PC-9 (cell line): ENCODE data around the gene BLOC1S1. TPM values are rescaled to one million over a fixed set of nuclear protein-coding genes. Genes with fewer than 3 reads are reported as not detected.

Experiments
- BruUV-seq: library from RNA; stranded (reverse); fragments of 400-500 nt; replicated peaks from 2 replicates; lab custom pipeline; 2021; lab: Mats Ljungman, UMichigan
- CTCF ChIA-PET: fragments of 300-600 bp; sonication (Branson Sonifier 250); formaldehyde crosslinking; loops from one replicate; lab custom pipeline; 2022; ENCODE audit warnings: antibody characterized with exemption; lab: Charles Lee
- POLR2A ChIA-PET: fragments of 300-600 bp; sonication (Branson Sonifier 250); formaldehyde crosslinking; loops from one replicate; lab custom pipeline; 2022; ENCODE audit warnings: antibody characterized with exemption; ENCODE audit not compliant: unreplicated experiment; lab: Charles Lee
- DNase-seq, 2 experiments: peaks; one replicate each; pipeline versions ENCODE4 v3.0.0 to v3.0.0-alpha.2; 2015 to 2022; ENCODE audit warnings: mixed read lengths in 1 of 2
- H2AFZ ChIP-seq: fragments of 200-600 bp; sonication (generic); 2 replicates; pipeline ENCODE4 v1.8.1; 2017; ENCODE audit warnings: antibody characterized with exemption
- H3F3A ChIP-seq: fragments of 200-600 bp; sonication (generic); 2 replicates; pipeline ENCODE4 v1.8.1; 2017; ENCODE audit warnings: antibody characterized with exemption, mild to moderate bottlenecking, low read depth; ENCODE audit not compliant: insufficient read depth
- H3K27ac ChIP-seq: fragments of 200-600 bp; sonication (generic); 2 replicates; pipeline ENCODE4 v1.6.1; 2016; ENCODE audit warnings: mixed run types
- H3K27me3 ChIP-seq: fragments of 200-600 bp; sonication (generic); 2 replicates; pipeline ENCODE4 v1.6.1; 2016; ENCODE audit warnings: low read depth, mixed run types; ENCODE audit not compliant: insufficient read depth
- H3K36me3 ChIP-seq: fragments of 200-600 bp; sonication (generic); 2 replicates; pipeline ENCODE4 v1.6.1; 2016; ENCODE audit warnings: low read depth, mixed run types
- H3K4me1 ChIP-seq: fragments of 200-600 bp; sonication (generic); replicated peaks from 2 replicates; pipeline ENCODE4 v1.6.1; 2016; ENCODE audit warnings: mixed run types; ENCODE audit not compliant: insufficient read depth
- H3K4me2 ChIP-seq: fragments of 200-600 bp; sonication (generic); 2 replicates; pipeline ENCODE4 v1.6.1; 2017; ENCODE audit warnings: mixed run types
- H3K4me3 ChIP-seq: fragments of 200-600 bp; sonication (generic); 2 replicates; pipeline ENCODE4 v1.6.1; 2016; ENCODE audit warnings: mixed run types
- H3K79me2 ChIP-seq: fragments of 200-600 bp; sonication (generic); 2 replicates; pipeline ENCODE4 v1.6.1; 2017; ENCODE audit warnings: low read depth, mixed run types
- H3K9me2 ChIP-seq: fragments of 200-600 bp; sonication (generic); 2 replicates; pipeline ENCODE4 v1.8.1; 2017; ENCODE audit warnings: mild to moderate bottlenecking; ENCODE audit not compliant: insufficient read depth
- H3K9me3 ChIP-seq: fragments of 200-600 bp; sonication (generic); 2 replicates; pipeline ENCODE4 v1.8.1; 2016; ENCODE audit warnings: low read depth; ENCODE audit not compliant: insufficient read depth
- H4K20me1 ChIP-seq: fragments of 200-600 bp; sonication (generic); 2 replicates; pipeline ENCODE4 v1.8.1; 2017; ENCODE audit not compliant: insufficient read depth
- EZH2 ChIP-seq: fragments of 200-600 bp; sonication (generic); IDR thresholded peaks from 2 replicates; pipeline ENCODE4 v1.8.0; 2017; ENCODE audit warnings: antibody characterized with exemption, low read depth
- intact Hi-C: fragments of 100-400 bp; cut with micrococcal nuclease; formaldehyde crosslinking; loops from one replicate; pipeline ENCODE4 v1.10.0; 2022; ENCODE audit not compliant: unreplicated experiment
- total RNA-seq: library from RNA; stranded (reverse); gene quantifications from 2 replicates; pipeline ENCODE4 v1.2.3, GENCODE V29; 2021
- TF ChIP-seq, protein P1 (sequence below): fragments of 200-600 bp; sonication (generic); conservative IDR thresholded peaks from 2 replicates; pipeline ENCODE4 v1.6.1; 2017; ENCODE audit warnings: mixed run types, antibody characterized with exemption, mild to moderate bottlenecking, moderate library complexity

The BLOC1S1 gene
- total RNA-seq, 1 experiment from 2014 or later, result 81.1 TPM

DNA sequence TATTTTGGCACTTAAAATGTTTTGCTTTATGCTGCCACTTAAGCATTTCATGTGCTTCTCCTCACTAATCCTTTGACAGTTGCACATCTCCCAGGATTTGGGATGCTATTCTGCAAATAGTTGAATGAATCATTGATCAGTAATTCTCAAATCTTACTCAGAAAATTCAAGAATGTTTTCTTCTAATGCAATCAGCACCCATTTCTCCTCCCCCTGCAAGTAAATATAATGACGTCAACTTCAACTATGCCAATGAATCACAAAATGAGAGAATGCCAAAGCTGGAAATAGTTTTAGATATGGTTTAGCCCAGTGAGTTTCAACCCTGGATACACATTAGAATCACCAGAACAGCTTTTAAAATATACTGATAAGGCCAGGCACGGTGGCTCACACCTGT is 2.1 kb upstream of the BLOC1S1 start:
- Histone ChIP-seq H3K4me3 (no peak overlapping the region), H3F3A (peaks cover 19% of the 10 kb centered on the region), H2AFZ (no peak overlapping the region), H3K9me3 (no peaks in the 10 kb centered on the region), H3K4me1 (peaks cover 24% of the 10 kb centered on the region), H3K9me2 (no peaks in the 10 kb centered on the region), H3K27ac (no peak overlapping the region), H3K79me2 (peaks cover 5% of the 10 kb centered on the region; the same call in 1 of the 2 replicates), H4K20me1 (no peaks in the 10 kb centered on the region), H3K4me2 (no peak overlapping the region), H3K27me3 (peaks cover 35% of the 10 kb centered on the region), H3K36me3 (no peaks in the 10 kb centered on the region)
- ChIA-PET CTCF (interaction anchor here (0.6 kb wide), 1 partner anchor 57 kb away, joined by 4 read pairs; no protein-coding TSS in a partner anchor), POLR2A (no interaction called here)
- intact Hi-C loops, result no loop called here
- DNase-seq, result peak in 1 of 2 experiments; percentile 51
- no TSS peak for BruUV-seq
- no peak for TF ChIP-seq EZH2
- TF ChIP-seq, protein P1, sequence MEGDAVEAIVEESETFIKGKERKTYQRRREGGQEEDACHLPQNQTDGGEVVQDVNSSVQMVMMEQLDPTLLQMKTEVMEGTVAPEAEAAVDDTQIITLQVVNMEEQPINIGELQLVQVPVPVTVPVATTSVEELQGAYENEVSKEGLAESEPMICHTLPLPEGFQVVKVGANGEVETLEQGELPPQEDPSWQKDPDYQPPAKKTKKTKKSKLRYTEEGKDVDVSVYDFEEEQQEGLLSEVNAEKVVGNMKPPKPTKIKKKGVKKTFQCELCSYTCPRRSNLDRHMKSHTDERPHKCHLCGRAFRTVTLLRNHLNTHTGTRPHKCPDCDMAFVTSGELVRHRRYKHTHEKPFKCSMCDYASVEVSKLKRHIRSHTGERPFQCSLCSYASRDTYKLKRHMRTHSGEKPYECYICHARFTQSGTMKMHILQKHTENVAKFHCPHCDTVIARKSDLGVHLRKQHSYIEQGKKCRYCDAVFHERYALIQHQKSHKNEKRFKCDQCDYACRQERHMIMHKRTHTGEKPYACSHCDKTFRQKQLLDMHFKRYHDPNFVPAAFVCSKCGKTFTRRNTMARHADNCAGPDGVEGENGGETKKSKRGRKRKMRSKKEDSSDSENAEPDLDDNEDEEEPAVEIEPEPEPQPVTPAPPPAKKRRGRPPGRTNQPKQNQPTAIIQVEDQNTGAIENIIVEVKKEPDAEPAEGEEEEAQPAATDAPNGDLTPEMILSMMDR, result no peak

- TSS peak; percentile 84 for BruUV-seq
- Histone ChIP-seq H3K27ac (peak overlapping the region; percentile 87; the same call in 1 of the 2 replicates), H4K20me1 (no peaks in the 10 kb centered on the region), H3K9me2 (no peaks in the 10 kb centered on the region), H3K4me3 (peak overlapping the region; percentile 100), H3K79me2 (peaks cover 5% of the 10 kb centered on the region; the same call in 1 of the 2 replicates), H3K27me3 (peaks cover 19% of the 10 kb centered on the region; the same call in 1 of the 2 replicates), H2AFZ (peak overlapping the region; percentile 99), H3K4me2 (peak overlapping the region; percentile 89), H3K4me1 (peaks cover 30% of the 10 kb centered on the region), H3F3A (peaks cover 19% of the 10 kb centered on the region), H3K36me3 (no peaks in the 10 kb centered on the region), H3K9me3 (no peaks in the 10 kb centered on the region)
- ChIA-PET POLR2A (interaction anchor here (0.6 kb wide), 1 partner anchor 34 kb away, joined by 33 read pairs; a partner anchor contains a TSS), CTCF (interaction anchor here (0.5 to 0.6 kb wide), 2 partner anchors 212 to 258 kb away, joined by 3 to 24 read pairs; no protein-coding TSS in a partner anchor)
- TF ChIP-seq, protein P1, result no peak
- DNase-seq, result no peak
- intact Hi-C loops, result no loop called here
Measured at GRCh38 chr12:55715169-55715764, 579 bp upstream of the BLOC1S1 start.

DNA sequence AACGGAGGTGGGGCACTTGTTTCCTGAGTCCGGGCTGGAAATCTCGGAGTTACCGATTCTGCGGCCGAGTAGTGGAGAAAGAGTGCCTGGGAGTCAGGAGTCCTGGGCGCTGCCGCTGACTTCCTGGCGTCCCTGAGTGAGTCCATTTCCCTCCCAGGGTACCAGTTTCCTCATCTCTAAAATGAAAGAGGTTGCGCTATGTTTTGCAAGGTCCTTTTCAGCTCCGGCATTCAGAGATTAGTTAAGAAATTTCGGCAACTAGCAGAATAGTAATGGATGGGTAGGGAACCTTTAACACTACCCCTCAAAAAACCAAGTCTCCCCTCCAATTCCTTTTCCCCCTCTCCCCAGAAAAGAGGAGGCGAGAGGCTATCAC is 724 bp downstream of the BLOC1S1 start:
- Histone ChIP-seq H3K27me3 (peaks cover 8% of the 10 kb centered on the region; the same call in 1 of the 2 replicates), H3K4me3 (peak overlapping the region; percentile 100), H3K36me3 (no peaks in the 10 kb centered on the region), H3K4me2 (peak overlapping the region; percentile 89), H3K9me3 (no peaks in the 10 kb centered on the region), H4K20me1 (0 out of 2 replicates have a peak, but pooled peaks cover 3% of the 10 kb centered on the region), H3K4me1 (peaks cover 41% of the 10 kb centered on the region), H3K79me2 (peaks cover 5% of the 10 kb centered on the region; the same call in 1 of the 2 replicates), H3K27ac (no peak overlapping the region), H3F3A (peaks cover 30% of the 10 kb centered on the region), H3K9me2 (no peaks in the 10 kb centered on the region), H2AFZ (peak overlapping the region; percentile 99)
- no peak for DNase-seq
- no TSS peak for BruUV-seq
- ChIA-PET CTCF (no interaction called here), POLR2A (no interaction called here)
- intact Hi-C loops, result no loop called here
- TF ChIP-seq, protein P1, result no peak
- no peak for TF ChIP-seq EZH2
